ENCODE data around the gene VPS13C. TPM values are rescaled to one million over a fixed set of nuclear protein-coding genes. Genes with fewer than 3 reads are reported as not detected.

VPS13C gene
- total RNA-seq, 1 donor from 2014 or later, result 50.9 TPM

GRCh38 chr15:62075595-62076277 is 15.5 kb upstream of the VPS13C start:
- no peaks in the 10 kb centered on the region for H3K4me1 Mint-ChIP-seq (ENCODE audit: unreplicated experiment)
- H3K36me3 Mint-ChIP-seq (ENCODE audit: low read depth, unreplicated experiment), result no peaks in the 10 kb centered on the region
- DNase-seq (ENCODE audit: low spot score), result no peak
- H3K27ac Mint-ChIP-seq (ENCODE audit: unreplicated experiment), result no peak overlapping the region
- no peak overlapping the region for H3K4me3 Mint-ChIP-seq (ENCODE audit: unreplicated experiment)
- TF ChIP-seq, protein P1, sequence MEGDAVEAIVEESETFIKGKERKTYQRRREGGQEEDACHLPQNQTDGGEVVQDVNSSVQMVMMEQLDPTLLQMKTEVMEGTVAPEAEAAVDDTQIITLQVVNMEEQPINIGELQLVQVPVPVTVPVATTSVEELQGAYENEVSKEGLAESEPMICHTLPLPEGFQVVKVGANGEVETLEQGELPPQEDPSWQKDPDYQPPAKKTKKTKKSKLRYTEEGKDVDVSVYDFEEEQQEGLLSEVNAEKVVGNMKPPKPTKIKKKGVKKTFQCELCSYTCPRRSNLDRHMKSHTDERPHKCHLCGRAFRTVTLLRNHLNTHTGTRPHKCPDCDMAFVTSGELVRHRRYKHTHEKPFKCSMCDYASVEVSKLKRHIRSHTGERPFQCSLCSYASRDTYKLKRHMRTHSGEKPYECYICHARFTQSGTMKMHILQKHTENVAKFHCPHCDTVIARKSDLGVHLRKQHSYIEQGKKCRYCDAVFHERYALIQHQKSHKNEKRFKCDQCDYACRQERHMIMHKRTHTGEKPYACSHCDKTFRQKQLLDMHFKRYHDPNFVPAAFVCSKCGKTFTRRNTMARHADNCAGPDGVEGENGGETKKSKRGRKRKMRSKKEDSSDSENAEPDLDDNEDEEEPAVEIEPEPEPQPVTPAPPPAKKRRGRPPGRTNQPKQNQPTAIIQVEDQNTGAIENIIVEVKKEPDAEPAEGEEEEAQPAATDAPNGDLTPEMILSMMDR (IDR thresholded peaks at IDR 0.05; ENCODE audit: unreplicated experiment), result no peak
- no peaks in the 10 kb centered on the region for H3K9me3 Mint-ChIP-seq (ENCODE audit: unreplicated experiment)
- no peaks in the 10 kb centered on the region for H3K27me3 Mint-ChIP-seq (ENCODE audit: unreplicated experiment)

DNA sequence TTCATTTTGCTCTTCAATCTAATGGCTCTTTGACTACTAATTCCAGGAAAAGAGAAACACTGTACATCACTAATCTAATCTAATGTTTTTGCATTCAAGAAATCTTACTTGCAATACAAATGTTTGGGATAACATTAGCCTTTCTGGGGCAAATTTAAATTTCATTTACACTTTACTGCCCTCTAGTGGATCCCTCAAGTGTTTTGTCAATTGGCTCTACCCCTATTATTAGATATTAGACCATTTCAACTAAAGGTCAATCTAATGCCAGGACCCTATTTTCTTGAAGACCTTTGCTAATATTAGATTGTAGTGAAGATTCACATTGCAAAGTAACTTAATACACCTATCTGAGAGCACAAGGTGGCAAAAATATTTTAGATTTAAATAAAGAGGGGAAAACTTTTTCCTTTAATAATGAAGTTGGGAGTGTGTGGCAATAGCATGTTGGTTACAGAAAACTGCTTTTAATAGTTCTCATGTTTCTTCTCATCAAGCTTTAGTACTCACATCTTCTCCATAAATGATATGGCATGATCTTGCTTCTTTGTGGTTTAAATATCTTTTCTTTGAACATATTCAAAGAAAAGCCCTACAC is 11.6 kb upstream of the VPS13C start:
- Mint-ChIP-seq H3K9me3 (ENCODE audit: unreplicated experiment) (no peaks in the 10 kb centered on the region), H3K36me3 (ENCODE audit: low read depth, unreplicated experiment) (peaks cover 4% of the 10 kb centered on the region), H3K27me3 (ENCODE audit: unreplicated experiment) (peaks cover 7% of the 10 kb centered on the region), H3K4me3 (ENCODE audit: unreplicated experiment) (no peak overlapping the region), H3K27ac (ENCODE audit: unreplicated experiment) (no peak overlapping the region), H3K4me1 (ENCODE audit: unreplicated experiment) (peaks cover 7% of the 10 kb centered on the region)
- TF ChIP-seq, protein P1 (IDR thresholded peaks at IDR 0.05; ENCODE audit: unreplicated experiment), result peak; percentile 73
- no peak for DNase-seq (ENCODE audit: low spot score)

- peaks cover 7% of the 10 kb centered on the region for H3K27me3 Mint-ChIP-seq (ENCODE audit: unreplicated experiment)
- H3K4me3 Mint-ChIP-seq (ENCODE audit: unreplicated experiment), result no peak overlapping the region
- H3K27ac Mint-ChIP-seq (ENCODE audit: unreplicated experiment), result no peak overlapping the region
- H3K9me3 Mint-ChIP-seq (ENCODE audit: unreplicated experiment), result no peaks in the 10 kb centered on the region
- H3K36me3 Mint-ChIP-seq (ENCODE audit: low read depth, unreplicated experiment), result peaks cover 4% of the 10 kb centered on the region
- H3K4me1 Mint-ChIP-seq (ENCODE audit: unreplicated experiment), result peaks cover 14% of the 10 kb centered on the region
- TF ChIP-seq, protein P1 (IDR thresholded peaks at IDR 0.05; ENCODE audit: unreplicated experiment), result no peak
- DNase-seq (ENCODE audit: low spot score), result no peak
These were observed 9.3 kb upstream of the VPS13C start for GRCh38 chr15:62069551-62069950.

GRCh38 chr15:62068810-62069167 is 8.5 kb upstream of the VPS13C start:
- Mint-ChIP-seq H3K27me3 (ENCODE audit: unreplicated experiment) (peaks cover 7% of the 10 kb centered on the region), H3K4me3 (ENCODE audit: unreplicated experiment) (peak overlapping the region; percentile 86), H3K27ac (ENCODE audit: unreplicated experiment) (no peak overlapping the region), H3K9me3 (ENCODE audit: unreplicated experiment) (no peaks in the 10 kb centered on the region), H3K36me3 (ENCODE audit: low read depth, unreplicated experiment) (peaks cover 4% of the 10 kb centered on the region), H3K4me1 (ENCODE audit: unreplicated experiment) (peaks cover 14% of the 10 kb centered on the region)
- no peak for DNase-seq (ENCODE audit: low spot score)
- TF ChIP-seq, protein P1 (IDR thresholded peaks at IDR 0.05; ENCODE audit: unreplicated experiment), result no peak

- H3K4me3 Mint-ChIP-seq (ENCODE audit: unreplicated experiment), result peak overlapping the region; percentile 86
- TF ChIP-seq, protein P1 (IDR thresholded peaks at IDR 0.05; ENCODE audit: unreplicated experiment), result no peak
- peaks cover 14% of the 10 kb centered on the region for H3K4me1 Mint-ChIP-seq (ENCODE audit: unreplicated experiment)
- H3K36me3 Mint-ChIP-seq (ENCODE audit: low read depth, unreplicated experiment), result peaks cover 4% of the 10 kb centered on the region
- H3K9me3 Mint-ChIP-seq (ENCODE audit: unreplicated experiment), result no peaks in the 10 kb centered on the region
- H3K27ac Mint-ChIP-seq (ENCODE audit: unreplicated experiment), result no peak overlapping the region
- DNase-seq (ENCODE audit: low spot score), result peak; percentile 55
- peaks cover 7% of the 10 kb centered on the region for H3K27me3 Mint-ChIP-seq (ENCODE audit: unreplicated experiment)
These were observed 8.0 kb upstream of the VPS13C start for GRCh38 chr15:62068071-62068809.
